ENCODE results near the gene BEAN1. TPM values are rescaled to one million over a fixed set of nuclear protein-coding genes. Genes with fewer than 3 reads are reported as not detected.

The BEAN1 gene
- polyA plus RNA-seq, 1 of the 3 experiments (the other 2 are of a cell fraction), result 0.07 TPM

- Histone ChIP-seq H3K27ac (ENCODE audit: low read depth in 2 of 2, low read length in 1 of 2) (no peak overlapping the region), H3K4me3 (ENCODE audit: low read depth in 2 of 2, low read length in 1 of 2) (no peak overlapping the region), H4K20me1 (ENCODE audit: insufficient read depth) (no peaks in the 10 kb centered on the region), H3K4me2 (no peak overlapping the region), H2AFZ (ENCODE audit: low read depth) (no peak overlapping the region), H3K36me3 (replicated peaks in 1 of 2; ENCODE audit: control insufficient read depth in 1 of 2, insufficient read depth in 2 of 2, low read length in 1 of 2) (peaks cover 16 to 40% of the 10 kb centered on the region in 2 experiments), H3K9me3 (no peaks in the 10 kb centered on the region), H3K4me1 (ENCODE audit: control insufficient read depth in 1 of 2, insufficient read depth in 2 of 2, low read depth in 1 of 2, low read length in 1 of 2) (no peaks in the 10 kb centered on the region), H3K79me2 (ENCODE audit: insufficient read depth) (no peaks in the 10 kb centered on the region), H3K9me2 (no peaks in the 10 kb centered on the region), H3F3A (replicated peaks; ENCODE audit: insufficient read depth) (no peaks in the 10 kb centered on the region), H3K27me3 (ENCODE audit: insufficient read depth) (no peaks in the 10 kb centered on the region), H3K9ac (no peak overlapping the region)
- ChIA-PET CTCF (interaction anchor here (1.3 kb wide), 1 partner anchor 19 kb away, joined by 3 read pairs; no protein-coding TSS in a partner anchor), POLR2A (no interaction called here)
- TF ChIP-seq MXI1 (IDR thresholded peaks at IDR 0.05; ENCODE audit: low read depth, low read length) (no peak), ZBTB33 (IDR thresholded peaks at IDR 0.05; ENCODE audit: borderline replicate concordance, low read depth) (no peak), POLR2AphosphoS5 (IDR thresholded peaks at IDR 0.05; ENCODE audit: low read depth, low read length) (no peak), USF2 (IDR thresholded peaks at IDR 0.05; ENCODE audit: borderline replicate concordance, low read depth, low read length) (no peak), GABPA (IDR thresholded peaks at IDR 0.05; ENCODE audit: low read depth) (no peak), RFX5 (IDR thresholded peaks at IDR 0.05; ENCODE audit: low read length) (no peak), TEAD4 (IDR thresholded peaks at IDR 0.05; ENCODE audit: borderline replicate concordance, insufficient read depth) (no peak)
- TF ChIP-seq, protein P1, sequence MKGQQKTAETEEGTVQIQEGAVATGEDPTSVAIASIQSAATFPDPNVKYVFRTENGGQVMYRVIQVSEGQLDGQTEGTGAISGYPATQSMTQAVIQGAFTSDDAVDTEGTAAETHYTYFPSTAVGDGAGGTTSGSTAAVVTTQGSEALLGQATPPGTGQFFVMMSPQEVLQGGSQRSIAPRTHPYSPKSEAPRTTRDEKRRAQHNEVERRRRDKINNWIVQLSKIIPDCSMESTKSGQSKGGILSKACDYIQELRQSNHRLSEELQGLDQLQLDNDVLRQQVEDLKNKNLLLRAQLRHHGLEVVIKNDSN (IDR thresholded peaks at IDR 0.05; ENCODE audit: borderline replicate concordance, low read depth), result no peak
- TF ChIP-seq, protein P2, sequence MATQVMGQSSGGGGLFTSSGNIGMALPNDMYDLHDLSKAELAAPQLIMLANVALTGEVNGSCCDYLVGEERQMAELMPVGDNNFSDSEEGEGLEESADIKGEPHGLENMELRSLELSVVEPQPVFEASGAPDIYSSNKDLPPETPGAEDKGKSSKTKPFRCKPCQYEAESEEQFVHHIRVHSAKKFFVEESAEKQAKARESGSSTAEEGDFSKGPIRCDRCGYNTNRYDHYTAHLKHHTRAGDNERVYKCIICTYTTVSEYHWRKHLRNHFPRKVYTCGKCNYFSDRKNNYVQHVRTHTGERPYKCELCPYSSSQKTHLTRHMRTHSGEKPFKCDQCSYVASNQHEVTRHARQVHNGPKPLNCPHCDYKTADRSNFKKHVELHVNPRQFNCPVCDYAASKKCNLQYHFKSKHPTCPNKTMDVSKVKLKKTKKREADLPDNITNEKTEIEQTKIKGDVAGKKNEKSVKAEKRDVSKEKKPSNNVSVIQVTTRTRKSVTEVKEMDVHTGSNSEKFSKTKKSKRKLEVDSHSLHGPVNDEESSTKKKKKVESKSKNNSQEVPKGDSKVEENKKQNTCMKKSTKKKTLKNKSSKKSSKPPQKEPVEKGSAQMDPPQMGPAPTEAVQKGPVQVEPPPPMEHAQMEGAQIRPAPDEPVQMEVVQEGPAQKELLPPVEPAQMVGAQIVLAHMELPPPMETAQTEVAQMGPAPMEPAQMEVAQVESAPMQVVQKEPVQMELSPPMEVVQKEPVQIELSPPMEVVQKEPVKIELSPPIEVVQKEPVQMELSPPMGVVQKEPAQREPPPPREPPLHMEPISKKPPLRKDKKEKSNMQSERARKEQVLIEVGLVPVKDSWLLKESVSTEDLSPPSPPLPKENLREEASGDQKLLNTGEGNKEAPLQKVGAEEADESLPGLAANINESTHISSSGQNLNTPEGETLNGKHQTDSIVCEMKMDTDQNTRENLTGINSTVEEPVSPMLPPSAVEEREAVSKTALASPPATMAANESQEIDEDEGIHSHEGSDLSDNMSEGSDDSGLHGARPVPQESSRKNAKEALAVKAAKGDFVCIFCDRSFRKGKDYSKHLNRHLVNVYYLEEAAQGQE (IDR thresholded peaks at IDR 0.05; ENCODE audit: low read depth, low read length), result no peak
- WGBS (ENCODE audit: low lambda C conversion rate), result 62% methylated on average over 3 of the region's 6 CpGs
- no peak for DNase-seq
These were observed 102.4 kb downstream of the BEAN1 start for GRCh38 chr16:66529475-66529874.

Other genes starting within 250 kb of the BEAN1 start
- not detected in 2 replicates for gene CDH5, start 60.6 kb upstream of the BEAN1 start, polyA plus RNA-seq (2012; rRNA removed)
- 25.2 and 37.6 TPM in 2 replicates for gene TK2, start 122.8 kb downstream of the BEAN1 start, polyA plus RNA-seq (2012; rRNA removed)
- gene CKLF, start 125.3 kb downstream of the BEAN1 start, polyA plus RNA-seq (2012; rRNA removed), result 179 and 211 TPM in 2 replicates
- gene CMTM1, start 139.1 kb downstream of the BEAN1 start, polyA plus RNA-seq (2012; rRNA removed), result 3.1 and 3.7 TPM in 2 replicates
- gene CMTM2, start 152.2 kb downstream of the BEAN1 start, polyA plus RNA-seq (2012; rRNA removed), result not detected in 2 replicates
- 64.2 and 69.4 TPM in 2 replicates for gene CMTM3, start 177.4 kb downstream of the BEAN1 start, polyA plus RNA-seq (2012; rRNA removed)

Data from SK-N-SH (cell line).